Measurements from ENCODE around the gene RASSF1. TPM values are rescaled to one million over a fixed set of nuclear protein-coding genes. Genes with fewer than 3 reads are reported as not detected.

The RASSF1 gene
- total and polyA plus RNA-seq, 2 of the 4 experiments (the other 2 are of a cell fraction) = 17.4 to 53.4 TPM

DNA sequence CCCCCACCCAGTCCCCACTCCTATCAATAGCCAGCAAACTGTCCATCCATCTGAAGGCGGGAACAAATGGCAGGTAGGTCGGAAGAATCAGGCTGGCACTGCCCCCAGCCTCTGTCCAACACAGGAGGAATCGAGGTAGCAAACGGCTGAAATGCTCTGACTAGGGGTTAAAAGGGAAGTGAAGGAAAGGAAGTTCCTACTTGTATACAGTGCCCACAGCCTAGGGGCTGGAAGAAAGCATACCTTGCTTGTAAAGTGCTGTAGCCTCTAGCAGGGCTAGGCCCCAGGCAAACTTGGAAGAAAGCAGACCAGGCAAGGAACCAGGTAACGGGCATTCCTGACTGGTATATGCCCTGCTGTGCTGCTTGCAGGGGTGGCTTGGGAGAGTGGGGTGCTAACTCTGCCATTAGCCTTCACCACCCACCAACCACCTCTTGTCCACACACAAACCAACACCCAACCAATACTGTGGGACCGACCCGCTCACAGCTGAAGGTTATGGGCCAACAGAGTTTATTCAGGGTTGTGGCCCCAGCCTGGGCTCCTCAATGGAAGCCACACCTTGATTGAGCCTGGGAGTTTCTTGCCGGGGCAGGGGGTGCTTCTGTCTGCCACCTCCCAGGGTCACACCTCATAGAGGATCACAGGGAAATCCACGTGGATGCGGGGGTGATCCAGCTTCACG lies 15.0 kb downstream of the RASSF1 start:
- Histone ChIP-seq H2BK15ac (ENCODE audit: low read depth, low read length) (no peak overlapping the region), H3K4ac (ENCODE audit: low read depth, low read length) (no peak overlapping the region), H3K9ac (ENCODE audit: low read depth, low read length) (no peak overlapping the region), H2AK5ac (ENCODE audit: low read depth, low read length) (no peak overlapping the region), H3K18ac (ENCODE audit: low read depth, low read length) (no peak overlapping the region), H3K36me3 (ENCODE audit: control insufficient read depth, insufficient read depth, low read length) (peaks cover 17% of the 10 kb centered on the region), H3K9me3 (ENCODE audit: control insufficient read depth, insufficient read depth, low read length) (no peaks in the 10 kb centered on the region), H4K20me1 (ENCODE audit: insufficient read depth, low read length) (peaks cover 7% of the 10 kb centered on the region), H3K4me1 (ENCODE audit: control insufficient read depth, insufficient read depth, low read length) (peaks cover 16% of the 10 kb centered on the region), H3K4me3 (ENCODE audit: insufficient read depth, low read depth, low read length) (no peak overlapping the region), H2BK120ac (ENCODE audit: low read depth, low read length) (no peak overlapping the region), H2BK5ac (ENCODE audit: low read depth, low read length, poor library complexity, severe bottlenecking) (no peak overlapping the region), H2AK9ac (replicated peaks; ENCODE audit: low read depth, low read length, poor library complexity) (no peak overlapping the region), H3K79me1 (ENCODE audit: low read depth in 1 of 2, low read length in 2 of 2) (peaks cover 20 to 36% of the 10 kb centered on the region in 2 experiments; a peak in 3 of 4 replicates), H3K14ac (replicated peaks; ENCODE audit: low read depth, low read length) (no peak overlapping the region), H2AFZ (replicated peaks; ENCODE audit: low read length, poor library complexity) (no peak overlapping the region), H3K4me2 (ENCODE audit: low read depth, low read length) (no peak overlapping the region), H4K8ac (ENCODE audit: low read depth in 2 of 2, low read length in 2 of 2) (no peak overlapping the region), H2BK20ac (ENCODE audit: low read depth, low read length) (no peak overlapping the region), H3K23ac (ENCODE audit: low read depth, low read length) (no peak overlapping the region), H3K27ac (ENCODE audit: insufficient read depth, low read length) (no peak overlapping the region), H4K5ac (ENCODE audit: low read depth, low read length) (no peak overlapping the region), H4K91ac (ENCODE audit: insufficient read depth, low read depth, low read length) (no peak overlapping the region), H3K27me3 (ENCODE audit: control insufficient read depth, insufficient read depth, low read length) (no peaks in the 10 kb centered on the region), H3K9me1 (ENCODE audit: insufficient read depth, low read length) (no peaks in the 10 kb centered on the region), H3K56ac (ENCODE audit: extremely low read depth, insufficient read depth, low read length) (no peak overlapping the region)
- intact Hi-C loops (cut with micrococcal nuclease) (no loop called here), in situ Hi-C loops (cut with MboI; ENCODE audit: low sequenced_read_pairs) (loop anchor here (25.0 kb wide), 3 partner anchors 1062 to 1837 kb away; partner anchors contain the start of genes ABHD14B, GPR62, MANF and PCBP4), dilution Hi-C loops (cut with HindIII; ENCODE audit: low sequenced_read_pairs, unreplicated experiment) (no loop called here)
- TF ChIP-seq, protein P1, sequence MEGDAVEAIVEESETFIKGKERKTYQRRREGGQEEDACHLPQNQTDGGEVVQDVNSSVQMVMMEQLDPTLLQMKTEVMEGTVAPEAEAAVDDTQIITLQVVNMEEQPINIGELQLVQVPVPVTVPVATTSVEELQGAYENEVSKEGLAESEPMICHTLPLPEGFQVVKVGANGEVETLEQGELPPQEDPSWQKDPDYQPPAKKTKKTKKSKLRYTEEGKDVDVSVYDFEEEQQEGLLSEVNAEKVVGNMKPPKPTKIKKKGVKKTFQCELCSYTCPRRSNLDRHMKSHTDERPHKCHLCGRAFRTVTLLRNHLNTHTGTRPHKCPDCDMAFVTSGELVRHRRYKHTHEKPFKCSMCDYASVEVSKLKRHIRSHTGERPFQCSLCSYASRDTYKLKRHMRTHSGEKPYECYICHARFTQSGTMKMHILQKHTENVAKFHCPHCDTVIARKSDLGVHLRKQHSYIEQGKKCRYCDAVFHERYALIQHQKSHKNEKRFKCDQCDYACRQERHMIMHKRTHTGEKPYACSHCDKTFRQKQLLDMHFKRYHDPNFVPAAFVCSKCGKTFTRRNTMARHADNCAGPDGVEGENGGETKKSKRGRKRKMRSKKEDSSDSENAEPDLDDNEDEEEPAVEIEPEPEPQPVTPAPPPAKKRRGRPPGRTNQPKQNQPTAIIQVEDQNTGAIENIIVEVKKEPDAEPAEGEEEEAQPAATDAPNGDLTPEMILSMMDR (conservative IDR thresholded peaks at IDR 0.05; ENCODE audit: low read depth, low read length) = no peak
- TF ChIP-seq MAFK (IDR thresholded peaks at IDR 0.05; ENCODE audit: low read depth, low read length) (no peak), POLR2A (IDR thresholded peaks at IDR 0.05; ENCODE audit: low read depth, low read length) (no peak), RCOR1 (IDR thresholded peaks at IDR 0.05; ENCODE audit: insufficient replicate concordance, low read length) (no peak), CHD1 (IDR thresholded peaks at IDR 0.05; ENCODE audit: low read depth, low read length) (no peak), FOS (IDR thresholded peaks at IDR 0.05; ENCODE audit: low read depth, low read length) (no peak), SMC3 (IDR thresholded peaks at IDR 0.05; ENCODE audit: low read depth, low read length) (no peak), BHLHE40 (IDR thresholded peaks at IDR 0.05; ENCODE audit: low read depth, low read length) (no peak), MXI1 (IDR thresholded peaks at IDR 0.05; ENCODE audit: borderline replicate concordance, low read depth, low read length) (no peak)
- TF ChIP-seq, protein P2, sequence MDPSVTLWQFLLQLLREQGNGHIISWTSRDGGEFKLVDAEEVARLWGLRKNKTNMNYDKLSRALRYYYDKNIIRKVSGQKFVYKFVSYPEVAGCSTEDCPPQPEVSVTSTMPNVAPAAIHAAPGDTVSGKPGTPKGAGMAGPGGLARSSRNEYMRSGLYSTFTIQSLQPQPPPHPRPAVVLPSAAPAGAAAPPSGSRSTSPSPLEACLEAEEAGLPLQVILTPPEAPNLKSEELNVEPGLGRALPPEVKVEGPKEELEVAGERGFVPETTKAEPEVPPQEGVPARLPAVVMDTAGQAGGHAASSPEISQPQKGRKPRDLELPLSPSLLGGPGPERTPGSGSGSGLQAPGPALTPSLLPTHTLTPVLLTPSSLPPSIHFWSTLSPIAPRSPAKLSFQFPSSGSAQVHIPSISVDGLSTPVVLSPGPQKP (IDR thresholded peaks at IDR 0.05; ENCODE audit: borderline replicate concordance, low read depth, low read length) = no peak
- ATAC-seq (ENCODE audit: low read depth) (no peak), DNase-seq (no peak)
- ChIA-PET CTCF (no interaction called here), POLR2A (ENCODE audit: unreplicated experiment) (no interaction called here)
- no TSS peak for BruUV-seq (replicated peaks)
- 80% methylated on average over 1 of the region's 11 CpGs; no CpG with 5 or more reads in 1 of the 2 experiments for WGBS, 2 experiments (ENCODE audit: extremely low coverage in 2 of 2, insufficient read length in 1 of 2)

Measured in IMR-90 (cell line).